ENCODE results near the gene GALNT2. TPM values are rescaled to one million over a fixed set of nuclear protein-coding genes. Genes with fewer than 3 reads are reported as not detected.

The GALNT2 gene
- total RNA-seq, 1 experiment from 2014 or later = 62.2 TPM

- CTCF ChIA-PET = no interaction called here
- DNase-seq = no peak
- no peak overlapping the region for H3K4me3 ChIP-seq (ENCODE audit: low read depth, low read length)
- H3K9me3 ChIP-seq = no peaks in the 10 kb centered on the region
- no peaks in the 10 kb centered on the region for H3K36me3 ChIP-seq (ENCODE audit: control insufficient read depth, insufficient read depth, low read length)
- Mint-ChIP-seq H3K27ac (ENCODE audit: unreplicated experiment) (no peak overlapping the region), H3K36me3 (ENCODE audit: insufficient read depth, unreplicated experiment) (no peaks in the 10 kb centered on the region), H3K27me3 (ENCODE audit: insufficient read depth, unreplicated experiment) (peaks cover 4% of the 10 kb centered on the region), H3K4me3 (ENCODE audit: unreplicated experiment) (no peak overlapping the region), H3K9me3 (ENCODE audit: unreplicated experiment) (no peaks in the 10 kb centered on the region), H3K4me1 (ENCODE audit: low read depth, unreplicated experiment) (peaks cover 12% of the 10 kb centered on the region)
- H3K4me1 ChIP-seq = peaks cover 10% of the 10 kb centered on the region
- BruUV-seq (replicated peaks) = no TSS peak
- POLR2A ChIA-PET = no interaction called here
- H3K27me3 ChIP-seq (replicated peaks; ENCODE audit: control insufficient read depth, insufficient read depth, low read length) = no peaks in the 10 kb centered on the region
- TF ChIP-seq, protein P1, sequence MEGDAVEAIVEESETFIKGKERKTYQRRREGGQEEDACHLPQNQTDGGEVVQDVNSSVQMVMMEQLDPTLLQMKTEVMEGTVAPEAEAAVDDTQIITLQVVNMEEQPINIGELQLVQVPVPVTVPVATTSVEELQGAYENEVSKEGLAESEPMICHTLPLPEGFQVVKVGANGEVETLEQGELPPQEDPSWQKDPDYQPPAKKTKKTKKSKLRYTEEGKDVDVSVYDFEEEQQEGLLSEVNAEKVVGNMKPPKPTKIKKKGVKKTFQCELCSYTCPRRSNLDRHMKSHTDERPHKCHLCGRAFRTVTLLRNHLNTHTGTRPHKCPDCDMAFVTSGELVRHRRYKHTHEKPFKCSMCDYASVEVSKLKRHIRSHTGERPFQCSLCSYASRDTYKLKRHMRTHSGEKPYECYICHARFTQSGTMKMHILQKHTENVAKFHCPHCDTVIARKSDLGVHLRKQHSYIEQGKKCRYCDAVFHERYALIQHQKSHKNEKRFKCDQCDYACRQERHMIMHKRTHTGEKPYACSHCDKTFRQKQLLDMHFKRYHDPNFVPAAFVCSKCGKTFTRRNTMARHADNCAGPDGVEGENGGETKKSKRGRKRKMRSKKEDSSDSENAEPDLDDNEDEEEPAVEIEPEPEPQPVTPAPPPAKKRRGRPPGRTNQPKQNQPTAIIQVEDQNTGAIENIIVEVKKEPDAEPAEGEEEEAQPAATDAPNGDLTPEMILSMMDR (IDR thresholded peaks at IDR 0.05; ENCODE audit: insufficient read depth in 1 of 2, low read depth in 1 of 2, low read length in 1 of 2, severe bottlenecking in 1 of 2, unreplicated experiment in 1 of 2) = no peak
- intact Hi-C loops (cut with micrococcal nuclease; ENCODE audit: unreplicated experiment) = no loop called here
Observed at GRCh38 chr1:230295367-230295766, 228.3 kb downstream of the GALNT2 start.

- peak overlapping the region; percentile 60 for H3K27ac Mint-ChIP-seq (ENCODE audit: unreplicated experiment)
- intact Hi-C loops (cut with micrococcal nuclease; ENCODE audit: unreplicated experiment) = no loop called here
- Histone ChIP-seq H3K27me3 (replicated peaks; ENCODE audit: control insufficient read depth, insufficient read depth, low read length) (no peaks in the 10 kb centered on the region), H3K36me3 (ENCODE audit: control insufficient read depth, insufficient read depth, low read length) (no peaks in the 10 kb centered on the region), H3K9me3 (no peaks in the 10 kb centered on the region), H3K4me1 (peaks cover 10% of the 10 kb centered on the region), H3K4me3 (ENCODE audit: low read depth, low read length) (no peak overlapping the region)
- peaks cover 12% of the 10 kb centered on the region for H3K4me1 Mint-ChIP-seq (ENCODE audit: low read depth, unreplicated experiment)
- CTCF ChIA-PET = no interaction called here
- H3K36me3 Mint-ChIP-seq (ENCODE audit: insufficient read depth, unreplicated experiment) = no peaks in the 10 kb centered on the region
- DNase-seq = peak; percentile 47 to 48
- H3K4me3 Mint-ChIP-seq (ENCODE audit: unreplicated experiment) = peak overlapping the region; percentile 34
- no TSS peak for BruUV-seq (replicated peaks)
- TF ChIP-seq, protein P1 (IDR thresholded peaks at IDR 0.05; ENCODE audit: insufficient read depth in 1 of 2, low read depth in 1 of 2, low read length in 1 of 2, severe bottlenecking in 1 of 2, unreplicated experiment in 1 of 2) = no peak
- H3K27me3 Mint-ChIP-seq (ENCODE audit: insufficient read depth, unreplicated experiment) = no peaks in the 10 kb centered on the region
- POLR2A ChIA-PET = no interaction called here
- H3K9me3 Mint-ChIP-seq (ENCODE audit: unreplicated experiment) = no peaks in the 10 kb centered on the region
Observed at GRCh38 chr1:230299191-230300006, 232.4 kb downstream of the GALNT2 start.

DNA sequence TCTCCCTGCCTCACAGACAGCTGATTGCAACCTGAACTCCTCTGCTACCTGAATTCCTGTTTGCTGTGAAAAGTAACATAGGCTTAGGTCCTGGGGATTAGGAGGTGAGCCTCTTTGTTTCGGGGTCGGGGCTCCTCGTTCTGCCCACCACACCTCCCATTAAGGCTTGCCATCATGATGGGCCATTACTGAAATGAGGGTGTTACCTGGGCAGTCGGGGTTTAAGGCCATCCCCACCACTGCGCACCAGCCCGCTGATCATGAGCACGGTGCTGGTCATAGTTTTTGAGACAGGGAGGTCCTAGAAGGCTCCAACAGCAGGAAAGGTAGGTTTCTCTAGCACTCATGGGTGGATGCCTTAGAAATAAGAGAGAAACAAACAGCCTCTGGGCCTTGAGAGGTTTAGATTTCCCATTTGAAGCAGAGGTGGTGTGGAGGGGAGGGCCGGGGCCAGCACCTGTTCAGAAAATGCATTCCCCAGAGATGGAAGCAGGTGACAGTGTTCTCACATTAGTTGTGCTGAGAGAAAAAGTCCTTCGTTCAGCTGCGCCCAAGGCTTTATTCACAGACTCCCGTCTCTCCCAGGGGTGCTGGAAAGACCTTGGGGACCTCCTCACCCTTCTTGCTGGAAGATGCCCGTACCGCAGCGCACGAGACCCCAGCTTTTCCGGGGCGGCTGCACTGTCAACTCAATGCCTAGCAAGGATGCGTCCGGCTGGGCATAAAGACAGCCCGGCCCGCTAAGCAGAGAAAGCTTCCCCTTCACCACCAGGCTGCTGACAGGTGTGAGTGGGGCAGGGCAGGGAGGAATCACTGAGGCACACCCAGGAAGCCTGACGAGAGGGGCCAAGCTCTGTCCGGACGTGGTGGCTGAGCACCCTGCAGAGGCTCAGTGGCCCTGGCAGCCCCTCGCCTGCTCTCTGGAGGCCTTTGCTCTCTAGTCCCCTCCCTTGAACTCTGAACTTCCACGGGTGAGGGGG, 233.6 kb downstream of the GALNT2 start:
- H3K36me3 ChIP-seq (ENCODE audit: control insufficient read depth, insufficient read depth, low read length) = no peaks in the 10 kb centered on the region
- no peaks in the 10 kb centered on the region for H3K27me3 ChIP-seq (replicated peaks; ENCODE audit: control insufficient read depth, insufficient read depth, low read length)
- CTCF ChIA-PET = no interaction called here
- intact Hi-C loops (cut with micrococcal nuclease; ENCODE audit: unreplicated experiment) = no loop called here
- POLR2A ChIA-PET = no interaction called here
- H3K9me3 Mint-ChIP-seq (ENCODE audit: unreplicated experiment) = no peaks in the 10 kb centered on the region
- no peak overlapping the region for H3K27ac Mint-ChIP-seq (ENCODE audit: unreplicated experiment)
- peaks cover 12% of the 10 kb centered on the region for H3K4me1 Mint-ChIP-seq (ENCODE audit: low read depth, unreplicated experiment)
- H3K4me1 ChIP-seq = peaks cover 10% of the 10 kb centered on the region
- no peaks in the 10 kb centered on the region for H3K36me3 Mint-ChIP-seq (ENCODE audit: insufficient read depth, unreplicated experiment)
- TF ChIP-seq, protein P1 (IDR thresholded peaks at IDR 0.05; ENCODE audit: insufficient read depth in 1 of 2, low read depth in 1 of 2, low read length in 1 of 2, severe bottlenecking in 1 of 2, unreplicated experiment in 1 of 2) = no peak
- BruUV-seq (replicated peaks) = no TSS peak
- DNase-seq = no peak
- no peak overlapping the region for H3K4me3 ChIP-seq (ENCODE audit: low read depth, low read length)
- H3K4me3 Mint-ChIP-seq (ENCODE audit: unreplicated experiment) = no peak overlapping the region
- no peaks in the 10 kb centered on the region for H3K9me3 ChIP-seq
- no peaks in the 10 kb centered on the region for H3K27me3 Mint-ChIP-seq (ENCODE audit: insufficient read depth, unreplicated experiment)
